ENCODE measurements around the gene ATP2A3.

Gene ATP2A3

DNA sequence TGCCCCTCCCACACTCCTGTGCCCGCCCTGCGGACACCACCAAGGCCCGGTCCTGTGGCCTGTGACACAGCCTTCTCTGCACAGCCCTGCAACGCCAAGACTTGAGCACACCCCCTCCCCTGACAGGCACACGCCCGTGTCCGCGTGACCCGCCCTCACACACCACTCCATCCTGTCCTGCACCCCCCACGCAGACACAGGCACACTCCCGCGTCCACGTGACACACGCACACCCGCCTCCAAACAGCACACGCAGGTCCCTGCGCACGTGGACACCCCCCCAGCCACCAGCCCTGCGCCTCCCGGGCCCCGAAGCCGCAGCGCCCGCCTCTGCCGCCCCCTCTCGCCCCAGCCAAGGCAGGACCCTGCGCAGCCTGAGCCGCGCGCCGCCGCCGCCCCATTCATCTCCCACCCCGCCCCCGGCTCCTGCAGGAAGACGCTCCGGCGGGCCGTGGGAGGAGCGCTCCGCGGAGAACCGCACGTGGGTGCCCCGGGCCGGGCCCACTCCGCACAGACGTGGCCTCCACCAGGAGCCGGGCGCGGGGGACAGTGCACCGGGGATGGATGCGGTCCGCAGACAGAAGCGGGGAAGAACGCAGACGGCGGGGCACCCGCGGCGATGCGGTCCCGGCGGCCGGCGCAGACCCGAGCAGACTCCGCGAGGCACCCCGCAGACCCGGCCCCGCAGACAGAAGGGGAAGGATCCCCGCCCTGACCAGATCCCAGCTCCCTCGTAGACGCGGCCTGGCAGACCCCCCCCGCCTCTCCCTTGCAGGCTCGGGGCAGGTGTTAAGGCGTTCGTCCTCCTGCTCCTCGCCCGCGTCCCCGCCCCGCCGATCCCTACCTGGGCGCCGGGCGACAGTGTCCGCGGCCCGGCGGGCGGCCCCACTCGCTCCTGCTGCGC, 71.9 kb downstream of the ATP2A3 start:
- DNase-seq (ENCODE audit: low read depth, low spot score), result peak; percentile 40

DNA sequence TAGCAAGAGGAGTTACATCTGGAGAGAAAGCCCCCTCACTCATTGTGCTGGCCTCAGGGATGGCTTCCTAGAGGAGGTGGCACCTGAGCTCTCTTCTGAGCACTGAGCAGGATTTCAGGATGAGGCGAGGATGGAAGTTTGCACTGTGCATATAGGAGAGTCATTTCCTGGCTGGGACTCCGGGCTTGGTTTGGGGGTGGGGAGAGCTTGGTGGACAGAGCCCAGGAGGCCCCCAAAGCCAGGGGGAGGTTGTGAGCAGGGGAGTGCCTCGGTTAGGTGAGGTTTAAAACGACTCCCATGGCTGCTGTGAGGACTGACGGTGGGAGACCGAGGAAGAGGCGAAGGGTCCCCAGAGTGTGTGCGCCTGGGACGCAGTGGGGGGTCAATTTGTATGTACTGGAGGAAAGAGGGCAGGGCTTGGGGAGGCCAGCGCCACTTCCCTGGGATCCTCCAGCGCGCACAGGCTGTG, 72.6 kb downstream of the ATP2A3 start:
- DNase-seq (ENCODE audit: low read depth, low spot score), result no peak

DNA sequence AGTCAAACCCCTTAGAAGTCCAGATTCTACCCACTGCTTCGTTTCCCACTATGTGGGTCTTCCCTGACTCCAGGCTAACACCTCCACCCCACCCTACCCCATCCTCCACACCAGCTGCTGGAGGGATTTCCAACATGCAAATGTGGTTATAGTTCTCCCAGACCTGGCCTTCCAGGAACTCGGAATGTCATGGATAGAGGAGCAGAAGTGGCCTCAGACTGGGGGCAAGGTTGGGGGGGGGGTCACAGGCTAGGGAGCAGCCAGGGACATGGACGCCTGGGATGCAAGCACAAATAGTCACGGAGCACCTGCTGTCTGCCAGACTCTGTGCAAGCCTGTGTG, 73.4 kb downstream of the ATP2A3 start:
- DNase-seq (ENCODE audit: low read depth, low spot score), result no peak

DNA sequence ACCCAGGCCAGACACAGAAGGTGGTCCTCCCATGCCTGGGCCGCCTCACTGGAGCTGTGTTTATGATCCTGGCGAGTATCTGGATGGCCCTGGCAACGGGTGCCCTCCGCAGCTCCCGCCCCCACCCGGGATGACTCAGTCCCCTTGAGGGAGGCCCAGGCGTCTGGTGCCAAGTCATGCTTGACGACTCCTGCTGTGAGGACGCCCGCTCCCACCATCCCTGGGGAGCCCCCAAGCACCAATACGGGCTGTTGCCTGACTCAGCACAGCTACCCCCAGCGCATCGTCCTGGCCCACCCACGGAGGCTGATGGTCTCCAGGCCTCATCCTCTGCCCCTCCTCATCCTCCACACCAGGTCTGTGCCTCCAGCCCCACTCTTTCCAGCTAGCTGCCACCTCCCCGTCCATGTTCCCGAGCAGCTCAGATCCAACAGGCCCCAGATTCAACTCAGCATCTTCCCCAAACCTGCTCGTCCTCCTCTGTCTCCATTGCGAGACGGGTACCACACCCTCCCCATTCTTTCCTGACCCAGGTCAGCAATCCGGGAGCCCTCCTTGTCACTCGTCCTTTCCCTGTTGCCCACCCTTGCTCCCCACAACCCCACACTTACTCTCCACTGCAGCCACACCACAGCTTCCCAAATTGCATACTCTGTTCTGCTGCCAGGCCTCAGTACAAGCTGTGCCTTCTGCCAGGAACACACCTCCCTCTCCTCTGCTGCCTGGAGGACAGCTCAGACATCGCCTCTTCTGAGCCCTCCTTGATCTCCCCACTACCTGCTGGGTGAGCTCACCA, 74.0 kb downstream of the ATP2A3 start:
- peak; percentile 35 for DNase-seq (ENCODE audit: low read depth, low spot score)

DNA sequence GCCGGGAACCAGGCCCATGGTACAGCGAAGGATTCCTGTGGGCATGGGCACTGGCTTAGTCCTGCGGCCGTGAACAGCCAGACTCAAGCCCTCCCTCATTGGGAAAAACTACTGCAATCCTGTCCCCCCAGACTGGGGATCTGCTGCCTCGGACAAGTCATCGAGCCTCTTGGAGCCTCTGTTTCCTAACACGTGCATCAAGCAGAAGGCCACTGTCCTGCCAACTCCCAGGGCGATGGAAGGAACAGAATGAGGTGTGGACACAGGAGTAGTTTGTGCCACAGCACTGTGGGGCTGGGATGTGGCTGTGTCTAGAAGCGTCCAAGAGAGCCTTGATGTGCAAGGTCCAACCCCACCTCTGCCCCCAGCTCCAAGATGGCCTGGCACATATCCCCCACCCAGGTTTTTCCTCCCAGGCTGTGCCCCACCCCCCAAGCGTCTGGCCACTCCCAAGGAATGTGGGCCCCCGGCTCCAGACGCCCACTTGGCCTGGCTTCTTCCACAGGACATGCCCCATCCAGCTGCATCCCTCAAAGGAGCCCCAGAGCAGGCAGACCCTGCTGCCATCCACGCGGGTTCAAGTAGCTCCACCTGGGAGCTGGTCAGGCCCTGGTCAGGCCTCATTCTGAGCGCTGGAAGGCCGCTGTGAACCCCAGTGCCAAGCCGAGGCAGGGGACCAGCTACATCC, 74.8 kb downstream of the ATP2A3 start:
- DNase-seq (ENCODE audit: low read depth, low spot score), result no peak

DNA sequence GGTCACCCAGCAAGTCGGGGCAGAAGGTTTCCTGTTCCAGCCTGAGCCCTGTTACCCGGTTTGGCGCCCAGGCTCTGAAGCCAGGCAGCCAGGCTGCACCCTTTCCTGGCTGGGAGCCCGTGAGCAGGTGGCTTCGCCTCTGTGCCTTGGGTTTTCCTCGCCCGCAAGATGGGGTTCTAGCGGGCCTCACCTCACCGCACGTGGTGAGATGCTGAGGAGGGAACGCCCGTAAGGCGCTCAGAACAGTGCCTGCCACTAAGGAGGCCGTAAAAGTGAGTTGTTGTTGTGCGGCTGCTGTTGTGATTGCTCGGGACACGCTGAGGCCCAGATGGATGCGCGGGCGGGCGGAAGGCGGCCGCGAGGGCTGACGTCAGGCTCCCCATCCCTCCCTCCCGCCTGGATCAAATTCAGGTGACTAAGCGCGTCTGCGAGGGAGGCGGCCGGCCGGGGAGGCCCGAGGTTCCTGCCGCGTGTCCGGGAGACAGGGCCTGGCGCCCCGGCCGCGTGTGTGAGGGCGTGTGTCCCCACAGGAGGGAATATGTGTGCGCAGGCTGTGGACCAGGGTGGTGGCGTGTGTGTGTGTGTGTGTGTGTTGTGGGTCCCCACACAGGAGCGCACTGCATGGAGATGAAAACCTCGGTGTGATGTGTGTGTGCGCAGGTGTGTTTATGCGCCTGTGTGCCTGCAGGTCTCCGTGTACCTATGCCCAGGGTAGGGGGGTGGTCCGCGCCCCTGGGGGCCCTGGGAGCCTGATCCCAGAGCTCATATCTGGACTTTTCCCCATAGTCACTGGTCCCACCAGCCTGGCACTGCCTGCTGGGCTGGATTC, 75.7 kb downstream of the ATP2A3 start:
- peak; percentile 90 for DNase-seq (ENCODE audit: low read depth, low spot score)

DNA sequence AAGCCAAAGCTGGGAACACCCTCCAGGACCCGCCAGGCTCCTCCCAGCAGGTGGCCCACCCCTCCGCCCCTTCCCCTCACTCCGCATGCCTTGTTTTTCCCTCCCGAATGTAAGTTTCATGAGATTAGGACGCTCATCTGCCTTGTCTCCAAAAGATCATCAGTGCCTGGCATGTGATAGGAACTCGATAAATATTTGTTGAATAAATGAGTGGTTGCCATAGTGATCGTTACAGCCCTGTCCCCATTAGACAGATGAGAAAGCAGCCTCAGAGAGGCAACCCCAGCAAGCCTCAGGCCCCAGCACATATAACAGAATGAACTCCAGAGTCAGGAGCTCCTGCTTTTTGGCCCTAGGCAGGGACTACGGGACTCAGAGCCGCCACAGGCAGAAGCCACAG, 76.4 kb downstream of the ATP2A3 start:
- DNase-seq (ENCODE audit: low read depth, low spot score), result no peak

DNA sequence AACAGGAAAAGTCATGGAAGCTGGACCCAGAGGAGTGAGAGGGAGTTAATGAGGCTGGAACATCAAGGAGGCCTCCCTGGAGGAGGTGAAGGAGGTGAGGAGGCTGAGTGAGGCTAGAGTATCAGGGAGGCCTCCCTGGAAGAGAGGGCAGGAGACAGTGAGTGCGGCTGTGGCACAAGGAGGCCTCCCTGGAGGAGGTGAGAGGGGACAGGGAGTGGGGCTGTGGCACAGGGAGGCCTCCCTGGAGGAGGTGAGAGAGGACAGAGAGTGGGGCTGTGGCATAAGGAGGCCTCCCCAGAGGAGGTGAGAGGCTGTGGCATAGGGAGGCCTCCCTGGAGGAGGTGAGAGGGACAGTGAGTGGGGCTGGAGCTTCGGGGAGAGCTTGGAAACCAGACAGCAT, 76.8 kb downstream of the ATP2A3 start:
- DNase-seq (ENCODE audit: low read depth, low spot score), result no peak

DNA sequence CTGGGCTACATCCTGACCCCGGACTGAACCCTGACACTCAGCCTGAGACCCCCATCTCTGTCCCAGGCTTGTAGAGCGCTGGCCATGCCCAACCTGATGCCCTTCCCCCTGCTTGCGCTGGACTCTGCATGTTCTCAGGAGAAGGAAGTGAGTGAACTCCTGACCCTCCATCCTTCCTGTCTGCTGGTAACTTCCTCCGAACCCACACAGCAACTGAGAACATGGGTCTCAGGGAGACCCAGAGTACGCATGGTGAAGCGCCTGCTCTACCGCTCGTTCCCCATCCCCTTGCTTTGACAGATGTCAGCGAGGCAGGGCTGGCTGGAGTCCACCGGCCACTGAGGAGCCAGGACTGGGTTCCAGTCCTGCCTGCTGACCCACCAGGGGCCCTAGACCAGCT, 77.5 kb downstream of the ATP2A3 start:
- no peak for DNase-seq (ENCODE audit: low read depth, low spot score)

DNA sequence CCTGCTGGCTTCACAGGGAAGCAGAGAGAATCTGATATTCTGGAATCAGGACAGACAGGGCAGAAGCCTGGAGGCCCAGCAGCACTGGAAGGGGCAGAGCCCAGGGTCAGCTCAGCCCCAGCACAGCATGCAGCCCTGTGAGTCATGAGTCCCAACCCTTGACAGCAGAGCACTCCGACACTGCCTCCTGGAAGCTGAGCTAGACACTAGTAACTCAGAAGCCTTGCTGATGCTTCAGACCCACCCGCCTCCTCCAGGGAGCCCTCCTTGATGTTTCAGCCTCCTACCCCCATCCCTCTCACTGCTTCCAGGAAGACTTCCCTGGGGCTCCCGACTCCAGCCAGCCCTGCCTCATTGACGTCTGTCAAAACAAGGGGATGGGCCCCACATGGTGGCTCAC, 78.3 kb downstream of the ATP2A3 start:
- DNase-seq (ENCODE audit: low read depth, low spot score), result peak; percentile 52

DNA sequence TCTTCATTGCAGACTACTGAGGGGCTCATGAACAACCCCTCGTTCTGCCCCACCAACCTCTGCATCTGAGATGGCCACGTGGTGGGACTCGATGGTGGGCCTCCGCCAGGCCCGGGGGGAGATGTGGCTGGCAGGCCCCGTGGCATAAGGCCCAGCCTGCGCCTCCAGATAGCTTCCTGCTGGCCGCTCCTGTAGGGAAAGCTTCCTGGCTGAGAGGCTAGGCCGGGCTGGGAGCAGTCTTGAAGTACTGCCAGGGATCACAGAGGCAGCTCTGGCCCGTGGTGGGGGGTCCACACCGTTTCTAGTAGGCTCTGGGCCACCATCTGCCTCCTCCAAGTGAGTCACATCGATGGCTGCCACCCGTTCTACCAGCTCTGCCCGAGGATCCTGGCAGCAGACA, 79.0 kb downstream of the ATP2A3 start:
- no peak for DNase-seq (ENCODE audit: low read depth, low spot score)

DNA sequence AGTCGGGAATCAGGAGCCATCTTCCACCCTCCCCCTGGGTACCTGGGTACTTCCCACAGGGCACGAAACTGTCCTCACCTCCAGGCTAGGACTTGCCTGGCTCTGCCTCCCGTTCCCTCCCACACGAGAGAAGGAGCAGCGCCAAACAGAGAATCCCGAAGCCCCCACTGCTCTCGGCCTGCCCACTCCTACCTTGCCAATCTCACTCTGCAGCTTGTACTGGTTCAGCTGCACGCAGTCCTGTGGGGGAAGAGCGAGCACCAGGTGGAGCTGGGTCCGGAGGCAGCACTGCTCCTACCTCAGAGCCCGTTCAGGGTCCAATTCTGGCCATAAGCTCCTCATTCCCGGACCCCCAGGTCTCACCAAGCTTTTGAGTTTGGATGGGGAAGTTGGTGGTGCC, 80.0 kb downstream of the ATP2A3 start:
- no peak for DNase-seq (ENCODE audit: low read depth, low spot score)

DNA sequence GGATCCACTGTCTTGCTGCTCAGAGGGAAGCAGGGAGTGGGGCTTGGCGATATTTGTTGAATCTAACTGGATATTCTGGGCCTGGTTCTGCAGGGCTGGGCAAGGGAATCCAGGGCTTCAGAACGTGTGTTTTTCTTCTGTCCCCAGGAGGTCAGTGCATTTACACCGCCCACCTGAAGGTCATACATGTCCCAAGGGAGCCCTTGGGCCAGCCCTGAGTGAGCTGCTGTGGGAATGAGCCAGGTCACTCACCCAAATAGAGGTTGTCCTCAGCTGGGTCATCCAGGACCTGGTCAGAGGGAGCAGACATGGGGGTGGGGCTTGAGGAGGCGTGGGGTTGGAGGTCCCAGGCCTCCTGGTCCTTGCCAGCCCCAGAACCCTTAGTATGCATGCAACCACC, 82.0 kb downstream of the ATP2A3 start:
- no peak for DNase-seq (ENCODE audit: low read depth, low spot score)

DNA sequence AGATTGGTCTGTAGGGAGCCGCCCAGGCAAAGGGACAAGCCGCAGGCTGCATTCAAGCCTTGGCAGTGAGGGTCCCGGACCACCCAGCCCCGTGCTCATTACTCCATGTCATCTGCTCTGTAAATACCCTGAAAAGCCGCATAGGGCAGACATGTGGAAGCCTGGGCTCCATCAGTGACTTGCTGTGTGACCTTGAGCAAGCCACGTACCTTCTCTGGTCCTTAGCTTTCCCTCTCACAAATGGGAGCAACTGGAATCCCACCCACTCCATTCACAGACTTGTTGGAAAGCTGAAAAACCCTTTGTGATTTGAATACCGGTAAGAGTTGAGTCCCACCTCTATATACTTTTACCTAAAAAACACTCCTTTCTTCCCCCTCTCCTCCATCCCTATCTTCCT, 83.3 kb downstream of the ATP2A3 start:
- DNase-seq (ENCODE audit: low read depth, low spot score), result no peak

DNA sequence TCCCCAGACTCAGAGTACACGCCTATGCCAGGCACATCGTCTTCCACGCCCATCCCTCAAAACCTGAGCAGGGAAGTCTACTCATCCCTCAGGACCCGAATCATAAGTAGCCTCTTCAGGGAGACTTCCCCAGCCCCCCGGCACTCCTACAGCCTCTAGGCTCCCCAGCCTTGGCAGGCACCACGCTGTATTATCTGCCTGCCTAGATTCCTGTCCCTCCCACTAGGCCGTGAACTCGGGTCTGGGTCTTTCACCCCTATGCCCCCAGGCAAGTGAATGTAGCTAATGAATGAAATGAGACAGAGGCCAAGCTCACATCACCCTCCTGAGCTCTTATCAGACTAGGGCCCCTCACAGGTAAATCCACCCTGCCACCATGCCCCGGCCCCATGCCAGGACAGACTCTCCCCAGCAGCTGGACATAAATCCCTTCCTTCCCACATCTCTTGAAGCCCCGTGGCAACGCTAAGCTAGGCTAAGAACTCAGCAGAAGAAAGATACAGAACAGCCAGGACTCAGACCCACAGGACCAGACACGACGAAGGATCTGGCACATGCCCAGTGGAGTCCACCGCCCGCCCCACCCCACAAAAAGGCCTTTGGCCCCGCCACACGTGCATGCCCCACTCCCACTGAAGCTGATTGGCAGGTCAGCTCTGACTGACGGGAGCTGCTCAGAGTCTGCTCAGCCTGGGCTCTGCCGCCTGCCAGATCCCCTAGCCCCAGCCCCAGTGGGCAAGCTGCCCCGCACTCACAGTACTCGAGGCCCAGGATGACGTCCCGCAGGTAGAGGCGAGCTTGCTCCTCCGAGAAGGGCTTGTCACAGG, 84.4 kb downstream of the ATP2A3 start:
- peak; percentile 17 for DNase-seq (ENCODE audit: low read depth, low spot score)

DNA sequence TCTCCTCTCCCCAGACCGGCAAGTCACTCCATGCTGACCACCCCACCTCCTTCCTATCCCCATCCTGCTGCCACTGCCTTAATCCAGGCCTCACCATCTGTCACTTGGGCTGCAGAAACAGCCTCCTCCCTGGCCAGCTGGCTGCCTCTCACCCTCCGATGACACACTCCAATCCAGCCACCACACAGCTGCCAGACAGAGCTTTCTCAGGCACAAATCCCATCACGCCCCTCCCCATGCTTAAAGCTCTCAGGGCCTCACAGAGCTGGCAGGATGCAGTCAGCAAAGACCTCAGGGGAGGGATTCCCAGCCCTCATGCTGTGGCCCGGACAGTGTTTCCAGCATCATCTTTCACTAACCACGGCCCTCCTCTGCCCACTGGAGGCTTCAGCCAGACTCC, 85.1 kb downstream of the ATP2A3 start:
- DNase-seq (ENCODE audit: low read depth, low spot score), result peak; percentile 58

DNA sequence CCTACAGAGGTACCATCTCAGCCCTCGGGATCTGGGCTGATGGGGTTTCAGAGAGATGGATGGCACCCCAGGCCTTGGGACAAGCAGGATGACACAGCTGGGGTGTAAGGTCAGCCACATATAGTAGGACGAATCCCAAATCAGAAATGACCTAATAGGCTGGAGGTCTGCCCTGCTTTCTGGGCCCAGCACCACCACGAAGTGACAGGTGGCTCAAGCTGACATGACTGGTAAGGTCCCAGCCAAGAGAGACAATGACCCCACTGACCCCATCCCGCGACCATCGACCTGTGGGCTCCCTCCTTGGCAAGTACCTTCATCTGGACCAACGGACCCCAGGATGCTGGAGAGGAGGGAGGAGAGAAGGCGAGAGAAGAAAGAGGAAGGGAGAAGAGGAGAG, 87.0 kb downstream of the ATP2A3 start:
- no peak for DNase-seq (ENCODE audit: low read depth, low spot score)

DNA sequence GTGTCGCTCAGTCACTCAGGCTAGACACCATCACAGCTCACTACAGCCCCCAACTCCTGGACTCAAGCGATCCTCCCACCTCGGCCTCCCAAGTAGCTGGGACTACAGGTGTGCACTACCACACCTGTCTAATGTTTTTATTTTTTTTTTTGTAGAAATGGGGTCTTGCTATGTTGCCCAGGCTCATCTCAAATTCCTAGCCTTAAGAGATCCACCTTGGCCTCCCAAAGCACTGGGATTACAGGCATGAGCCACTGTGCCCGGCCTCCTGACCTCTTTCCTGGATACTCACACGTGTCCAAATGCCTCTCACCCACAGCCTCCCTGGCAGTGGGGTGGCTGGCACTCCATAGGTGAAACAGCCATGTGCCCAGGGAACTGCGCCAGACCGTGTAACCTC, 88.9 kb downstream of the ATP2A3 start:
- DNase-seq (ENCODE audit: low read depth, low spot score), result no peak
